ENCODE measurements around the gene DNPEP. TPM values are rescaled to one million over a fixed set of nuclear protein-coding genes. Genes with fewer than 3 reads are reported as not detected.

Gene DNPEP
- total RNA-seq, 1 donor from 2014 or later = 73.0 TPM

GRCh38 chr2:219386532-219387280, 1.0 kb downstream of the DNPEP start:
- Histone ChIP-seq H3K4me3 (peak overlapping the region; percentile 94), H3K27me3 (ENCODE audit: low read depth) (no peaks in the 10 kb centered on the region), H3K27ac (replicated peaks) (peak overlapping the region; percentile 98), H3K36me3 (peaks cover 49% of the 10 kb centered on the region), H3K4me1 (peaks cover 31% of the 10 kb centered on the region), H3K9me3 (replicated peaks) (no peaks in the 10 kb centered on the region)
- intact Hi-C loops (cut with micrococcal nuclease) = no loop called here
- TF ChIP-seq CTCF (IDR thresholded peaks at IDR 0.05; ENCODE audit: borderline replicate concordance) = no peak
- DNase-seq = no peak

- no peak for DNase-seq
- Histone ChIP-seq H3K36me3 (peaks cover 56% of the 10 kb centered on the region), H3K27ac (replicated peaks) (no peak overlapping the region), H3K27me3 (ENCODE audit: low read depth) (no peaks in the 10 kb centered on the region), H3K4me3 (peak overlapping the region; percentile 94), H3K4me1 (peaks cover 31% of the 10 kb centered on the region), H3K9me3 (replicated peaks) (no peaks in the 10 kb centered on the region)
- TF ChIP-seq CTCF (IDR thresholded peaks at IDR 0.05; ENCODE audit: borderline replicate concordance) = no peak
- intact Hi-C loops (cut with micrococcal nuclease) = no loop called here
Observed at GRCh38 chr2:219385958-219386520, 1.7 kb downstream of the DNPEP start.

- Histone ChIP-seq H3K27ac (replicated peaks) (peak overlapping the region; percentile 21), H3K4me3 (no peak overlapping the region), H3K4me1 (peaks cover 31% of the 10 kb centered on the region), H3K36me3 (peaks cover 64% of the 10 kb centered on the region), H3K9me3 (replicated peaks) (no peaks in the 10 kb centered on the region), H3K27me3 (ENCODE audit: low read depth) (no peaks in the 10 kb centered on the region)
- no peak for TF ChIP-seq CTCF (IDR thresholded peaks at IDR 0.05; ENCODE audit: borderline replicate concordance)
- DNase-seq = no peak
- intact Hi-C loops (cut with micrococcal nuclease) = no loop called here
Observed at GRCh38 chr2:219384859-219385258, 2.9 kb downstream of the DNPEP start.

DNA sequence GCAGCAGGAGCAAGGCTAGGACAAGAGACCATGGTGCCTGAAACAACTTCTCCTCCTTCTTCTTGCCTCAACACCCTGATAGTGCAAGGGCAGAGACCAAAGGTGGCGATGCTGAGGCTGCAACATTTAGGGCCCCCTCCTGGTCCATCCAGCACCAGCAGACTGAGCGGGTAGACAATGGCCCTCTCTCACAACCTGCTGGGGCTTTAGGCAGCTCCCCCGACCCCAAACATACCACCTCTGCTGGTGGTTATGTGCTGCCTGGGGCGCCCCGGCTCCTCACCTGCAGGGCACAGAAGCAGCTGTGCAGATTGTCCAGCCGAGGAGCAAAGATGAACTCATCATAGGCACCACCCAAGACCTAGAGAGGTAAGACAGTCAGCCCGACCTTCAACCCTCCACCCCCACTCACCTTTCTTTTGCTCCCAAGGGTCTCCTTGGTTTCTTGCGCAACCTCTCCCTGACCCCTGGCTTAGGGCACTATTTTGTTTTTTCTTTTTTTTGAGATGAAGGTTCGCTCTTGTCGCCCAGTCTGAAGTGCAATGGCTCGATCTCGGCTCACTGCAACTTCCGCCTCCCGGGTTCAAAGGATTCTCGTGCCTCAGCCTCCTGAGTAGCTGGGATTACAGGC, 3.5 kb downstream of the DNPEP start:
- H3K9me3 ChIP-seq (replicated peaks) = no peaks in the 10 kb centered on the region
- no peak overlapping the region for H3K27ac ChIP-seq (replicated peaks)
- TF ChIP-seq CTCF (IDR thresholded peaks at IDR 0.05; ENCODE audit: borderline replicate concordance) = no peak
- no peak for DNase-seq
- intact Hi-C loops (cut with micrococcal nuclease) = no loop called here
- H3K4me3 ChIP-seq = no peak overlapping the region
- no peaks in the 10 kb centered on the region for H3K27me3 ChIP-seq (ENCODE audit: low read depth)
- peaks cover 31% of the 10 kb centered on the region for H3K4me1 ChIP-seq
- peaks cover 64% of the 10 kb centered on the region for H3K36me3 ChIP-seq

GRCh38 chr2:219381448-219381847, 6.3 kb downstream of the DNPEP start:
- H3K4me3 ChIP-seq = no peak overlapping the region
- intact Hi-C loops (cut with micrococcal nuclease) = no loop called here
- H3K36me3 ChIP-seq = peaks cover 66% of the 10 kb centered on the region
- no peaks in the 10 kb centered on the region for H3K27me3 ChIP-seq (ENCODE audit: low read depth)
- TF ChIP-seq CTCF (IDR thresholded peaks at IDR 0.05; ENCODE audit: borderline replicate concordance) = no peak
- peaks cover 26% of the 10 kb centered on the region for H3K4me1 ChIP-seq
- DNase-seq = no peak
- H3K27ac ChIP-seq (replicated peaks) = no peak overlapping the region
- no peaks in the 10 kb centered on the region for H3K9me3 ChIP-seq (replicated peaks)

Data from left ventricle myocardium inferior (tissue), 1 donor.